ENCODE results near the gene COMTD1.
"Not testable (repeated sequence)": the region's sequence is repeated elsewhere in the genome, so short reads cannot be mapped to it uniquely, and the experiment has no call there.

The COMTD1 gene

GRCh38 chr10:75223507-75223906 is 12.2 kb downstream of the COMTD1 start:
- DNase-seq (ENCODE audit: low read depth) = no peak

- not testable (repeated sequence) for DNase-seq (ENCODE audit: low read depth)
These were observed 14.3 kb downstream of the COMTD1 start for GRCh38 chr10:75221492-75221891.

GRCh38 chr10:75220274-75220673 is 15.5 kb downstream of the COMTD1 start:
- no peak for DNase-seq (ENCODE audit: low read depth)

- DNase-seq (ENCODE audit: low read depth) = no peak
These were observed 23.4 kb downstream of the COMTD1 start for GRCh38 chr10:75212343-75212742.

- no peak for DNase-seq (ENCODE audit: low read depth)
These were observed 24.6 kb downstream of the COMTD1 start for GRCh38 chr10:75211007-75211691.

- DNase-seq (ENCODE audit: low read depth) = peak; percentile 93
These were observed 25.3 kb downstream of the COMTD1 start, which contains the start of gene VDAC2 for GRCh38 chr10:75210282-75211006. TSS of gene VDAC2 (plus strand) at chr10:75210796. CDS start at chr10:75211159, 363 bp downstream.

- DNase-seq (ENCODE audit: low read depth) = peak; percentile 61
These were observed 25.9 kb downstream of the COMTD1 start for GRCh38 chr10:75209921-75210281.

- no peak for DNase-seq (ENCODE audit: low read depth)
These were observed 26.5 kb downstream of the COMTD1 start for GRCh38 chr10:75209086-75209920.

GRCh38 chr10:75208181-75208580 is 27.6 kb downstream of the COMTD1 start:
- no peak for DNase-seq (ENCODE audit: low read depth)

GRCh38 chr10:75207857-75208144 is 28.0 kb downstream of the COMTD1 start:
- no peak for DNase-seq (ENCODE audit: low read depth)

- no peak for DNase-seq (ENCODE audit: low read depth)
These were observed 28.5 kb downstream of the COMTD1 start for GRCh38 chr10:75207079-75207856.

GRCh38 chr10:75206638-75207037 is 29.1 kb downstream of the COMTD1 start:
- DNase-seq (ENCODE audit: low read depth) = not testable (repeated sequence)

- DNase-seq (ENCODE audit: low read depth) = no peak
These were observed 29.8 kb downstream of the COMTD1 start for GRCh38 chr10:75205908-75206307.

GRCh38 chr10:75203724-75204123 is 32.0 kb downstream of the COMTD1 start:
- no peak for DNase-seq (ENCODE audit: low read depth)

- DNase-seq (ENCODE audit: low read depth) = not testable (repeated sequence)
These were observed 32.6 kb downstream of the COMTD1 start for GRCh38 chr10:75203046-75203620.

GRCh38 chr10:75202321-75203045 is 33.3 kb downstream of the COMTD1 start:
- DNase-seq (ENCODE audit: low read depth) = no peak

- DNase-seq (ENCODE audit: low read depth) = no peak
These were observed 33.9 kb downstream of the COMTD1 start for GRCh38 chr10:75201793-75202307.

- DNase-seq (ENCODE audit: low read depth) = not testable (repeated sequence)
These were observed 35.8 kb downstream of the COMTD1 start for GRCh38 chr10:75199949-75200348.

- DNase-seq (ENCODE audit: low read depth) = no peak
These were observed 37.9 kb downstream of the COMTD1 start for GRCh38 chr10:75197906-75198305.

GRCh38 chr10:75197066-75197465 is 38.7 kb downstream of the COMTD1 start:
- DNase-seq (ENCODE audit: low read depth) = no peak
